H1 (cell line): ENCODE data around the gene RGS5. TPM values are rescaled to one million over a fixed set of nuclear protein-coding genes. Genes with fewer than 3 reads are reported as not detected.

Experiments used
- CTCF ChIA-PET: fragments of 300-600 bp; sonication (Branson Sonifier 250); formaldehyde crosslinking; loops from one replicate; lab custom pipeline; 2021; ENCODE audit not compliant: partially characterized antibody; lab: Charles Lee
- POLR2A ChIA-PET: fragments of 300-600 bp; sonication (Branson Sonifier 250); formaldehyde crosslinking; loops from one replicate; lab custom pipeline; 2021; ENCODE audit warnings: inconsistent platforms; ENCODE audit not compliant: partially characterized antibody; lab: Charles Lee
- DNase-seq, 2 experiments: peaks; one replicate each; pipeline versions ENCODE4 v3.0.0 to v3.0.0-alpha.2; 2010 to 2022; ENCODE audit warnings: low spot score in 2 of 2, low read depth in 1 of 2, mixed read lengths in 1 of 2
- FAIRE-seq: peaks from 2 replicates; lab custom pipeline; 2011; peaks lifted over from hg19 to GRCh38; lab: Jason Lieb, UNC
- H2AFZ ChIP-seq: 2 replicates; pipeline ENCODE4 v1.8.1; 2012; ENCODE audit warnings: low read length, inconsistent platforms
- H2AK5ac ChIP-seq: 2 replicates; pipeline ENCODE4 v1.6.1; 2013; ENCODE audit warnings: low read depth, low read length
- H2BK120ac ChIP-seq: replicated peaks from 2 replicates; pipeline ENCODE3; 2013; ENCODE audit warnings: low read depth, low read length, inconsistent platforms
- H2BK12ac ChIP-seq: 2 replicates; pipeline ENCODE4 v1.6.1; 2013; ENCODE audit warnings: low read depth, low read length
- H2BK15ac ChIP-seq: 2 replicates; pipeline ENCODE4 v1.6.1; 2013; ENCODE audit warnings: low read length
- H2BK20ac ChIP-seq: 2 replicates; pipeline ENCODE4 v1.6.1; 2013; ENCODE audit warnings: low read length
- H2BK5ac ChIP-seq: 2 replicates; pipeline ENCODE4 v1.6.1; 2013; ENCODE audit warnings: low read depth, low read length
- H3K14ac ChIP-seq: 2 replicates; pipeline ENCODE4 v1.6.1; 2013; ENCODE audit warnings: inconsistent platforms; ENCODE audit not compliant: insufficient read length
- H3K18ac ChIP-seq: 2 replicates; pipeline ENCODE4 v1.6.1; 2013; ENCODE audit warnings: low read length; ENCODE audit errors: extremely low read depth
- H3K23ac ChIP-seq: 2 replicates; pipeline ENCODE4 v1.6.1; 2013; ENCODE audit warnings: inconsistent platforms; ENCODE audit not compliant: insufficient read length
- H3K23me2 ChIP-seq: 2 replicates; pipeline ENCODE4 v1.6.1; 2013; ENCODE audit warnings: low read depth, low read length
- H3K27ac ChIP-seq: 2 replicates; pipeline ENCODE4 v1.6.1; 2011; ENCODE audit warnings: low read depth, low read length, inconsistent platforms
- H3K27me3 ChIP-seq, 4 experiments: replicated peaks in 1 of 4; 1 replicate in 1 of 4; 2 replicates in 3 of 4; pipeline versions ENCODE4 v1.6.1 to v1.8.1; 2011 to 2013; ENCODE audit warnings: low read length in 3 of 4, mild to moderate bottlenecking in 3 of 4, inconsistent platforms in 2 of 4, mixed read lengths in 2 of 4, moderate library complexity in 1 of 4; ENCODE audit not compliant: control insufficient read depth in 3 of 4, insufficient read depth in 3 of 4; ENCODE audit errors: extremely low read depth in 1 of 4
- H3K36me3 ChIP-seq, 4 experiments: 2 replicates each; pipeline versions ENCODE4 v1.6.1 to v1.8.1; 2011 to 2013; ENCODE audit warnings: mild to moderate bottlenecking in 4 of 4, low read length in 3 of 4, moderate library complexity in 2 of 4, control low read depth in 1 of 4, inconsistent platforms in 1 of 4; ENCODE audit not compliant: insufficient read depth in 4 of 4, control insufficient read depth in 2 of 4
- H3K4ac ChIP-seq: replicated peaks from 2 replicates; pipeline ENCODE3; 2013; ENCODE audit warnings: low read length, low read depth, mixed read lengths, inconsistent platforms; ENCODE audit not compliant: insufficient read length
- H3K4me1 ChIP-seq, 4 experiments: replicated peaks in 1 of 4; 1 replicate in 1 of 4; 2 replicates in 3 of 4; pipeline versions ENCODE4 v1.6.1 to v1.8.1; 2011 to 2013; ENCODE audit warnings: low read length in 3 of 4, inconsistent platforms in 2 of 4, mixed read lengths in 1 of 4; ENCODE audit not compliant: insufficient read depth in 4 of 4, control insufficient read depth in 3 of 4
- H3K4me2 ChIP-seq, 2 experiments: 2 replicates each; pipeline versions ENCODE4 v1.6.1 to v1.8.1; 2011 to 2013; ENCODE audit warnings: low read depth in 2 of 2, low read length in 2 of 2, control low read depth in 1 of 2, inconsistent platforms in 1 of 2, mild to moderate bottlenecking in 1 of 2; ENCODE audit not compliant: insufficient read depth in 1 of 2
- H3K4me3 ChIP-seq, 4 experiments: fragments of 200-600, 300-600 bp in 1 of 4; sonication (generic), shearing (Covaris generic), sonication (Bioruptor Twin) in 1 of 4; 2 replicates each; pipeline versions ENCODE4 v1.5.1 to v1.8.1; 2011 to 2016; ENCODE audit warnings: low read length in 4 of 4, low read depth in 3 of 4, control low read depth in 2 of 4, inconsistent platforms in 2 of 4, mild to moderate bottlenecking in 2 of 4, mixed read lengths in 1 of 4, moderate library complexity in 1 of 4; ENCODE audit not compliant: insufficient read depth in 2 of 4; ENCODE audit errors: extremely low read depth in 1 of 4
- H3K56ac ChIP-seq: replicated peaks from 2 replicates; pipeline ENCODE3; 2013; ENCODE audit warnings: low read depth, mild to moderate bottlenecking, mixed read lengths, low read length, inconsistent platforms; ENCODE audit not compliant: insufficient read length
- H3K79me1 ChIP-seq: 2 replicates; pipeline ENCODE4 v1.6.1; 2013; ENCODE audit warnings: low read depth, low read length, control low read depth
- H3K79me2 ChIP-seq, 2 experiments: 2 replicates each; pipeline versions ENCODE4 v1.6.1 to v1.8.1; 2012 to 2013; ENCODE audit warnings: low read length in 2 of 2, mild to moderate bottlenecking in 2 of 2, inconsistent platforms in 1 of 2; ENCODE audit not compliant: insufficient read depth in 2 of 2, control insufficient read depth in 1 of 2
- H3K9ac ChIP-seq, 4 experiments: replicated peaks in 1 of 4; 1 replicate in 1 of 4; 2 replicates in 3 of 4; pipeline versions ENCODE4 v1.6.1 to v1.8.1; 2011 to 2013; ENCODE audit warnings: low read depth in 3 of 4, low read length in 3 of 4, control low read depth in 2 of 4, mild to moderate bottlenecking in 2 of 4, moderate library complexity in 2 of 4, inconsistent platforms in 1 of 4; ENCODE audit errors: extremely low read depth in 1 of 4
- H3K9me3 ChIP-seq, 2 experiments: 2 replicates each; pipeline versions ENCODE4 v1.6.1 to v1.8.1; 2012 to 2013; ENCODE audit warnings: mild to moderate bottlenecking in 2 of 2, moderate library complexity in 2 of 2, control low read depth in 1 of 2, inconsistent platforms in 1 of 2, low read depth in 1 of 2, low read length in 1 of 2, mixed read lengths in 1 of 2; ENCODE audit not compliant: insufficient read depth in 2 of 2
- H4K20me1 ChIP-seq, 2 experiments: replicated peaks in 1 of 2; 2 replicates each; pipeline versions ENCODE3 to v1.8.1; 2011 to 2013; ENCODE audit warnings: inconsistent platforms in 2 of 2, low read length in 2 of 2, mild to moderate bottlenecking in 1 of 2; ENCODE audit not compliant: insufficient read depth in 2 of 2, control insufficient read depth in 1 of 2
- H4K5ac ChIP-seq: 2 replicates; pipeline ENCODE4 v1.6.1; 2013; ENCODE audit warnings: low read length, low read depth, mixed read lengths, inconsistent platforms; ENCODE audit not compliant: insufficient read length
- H4K8ac ChIP-seq: 2 replicates; pipeline ENCODE4 v1.8.0; 2013; ENCODE audit warnings: mild to moderate bottlenecking, moderate library complexity, low read length, inconsistent platforms; ENCODE audit not compliant: insufficient read depth; ENCODE audit errors: extremely low read depth
- H4K91ac ChIP-seq: replicated peaks from 2 replicates; pipeline ENCODE3; 2013; ENCODE audit warnings: low read length, mixed read lengths, inconsistent platforms; ENCODE audit not compliant: insufficient read length
- ATF2 ChIP-seq: IDR thresholded peaks from 2 replicates; pipeline ENCODE4 v1.6.1; 2012; ENCODE audit warnings: low read length, inconsistent platforms
- ATF3 ChIP-seq: IDR thresholded peaks from 2 replicates; pipeline ENCODE4 v1.6.1; 2011; ENCODE audit warnings: low read depth, mild to moderate bottlenecking, low read length; ENCODE audit not compliant: insufficient read depth
- CBX5 ChIP-seq: fragments of 300-800, 300-1000 bp; sonication (generic); IDR thresholded peaks from 2 replicates; pipeline ENCODE4 v1.7.1; 2016; ENCODE audit warnings: antibody characterized with exemption, low read length, low read depth
- FOSL1 ChIP-seq: IDR thresholded peaks from 2 replicates; pipeline ENCODE4 v1.6.1; 2011; ENCODE audit warnings: mild to moderate bottlenecking, low read depth, low read length, moderate library complexity; ENCODE audit not compliant: insufficient read depth
- KDM1A ChIP-seq: fragments of 200-600, 300-600 bp; sonication (generic); IDR thresholded peaks from 2 replicates; pipeline ENCODE4 v1.7.1; 2016; ENCODE audit warnings: mild to moderate bottlenecking, low read length, borderline replicate concordance
- KDM4A ChIP-seq: IDR thresholded peaks from one replicate; pipeline ENCODE4 v1.7.1; 2012; ENCODE audit warnings: low read depth, mild to moderate bottlenecking, moderate library complexity, low read length, inconsistent platforms; ENCODE audit not compliant: severe bottlenecking
- RNF2 ChIP-seq: fragments of 200-900, 300-1000 bp; sonication (generic); IDR thresholded peaks from 2 replicates; pipeline ENCODE4 v1.7.1; 2016; ENCODE audit warnings: borderline replicate concordance, low read depth, mild to moderate bottlenecking, antibody characterized with exemption, low read length; ENCODE audit not compliant: poor library complexity, severe bottlenecking; ENCODE audit errors: missing control alignments
- SIRT6 ChIP-seq: IDR thresholded peaks from one replicate; pipeline ENCODE4 v1.7.1; 2012; ENCODE audit warnings: low read length, inconsistent platforms
- TAF7 ChIP-seq: optimal IDR thresholded peaks from 2 replicates; pipeline ENCODE3; 2011; ENCODE audit warnings: low read depth, mild to moderate bottlenecking, inconsistent platforms, low read length, moderate library complexity, borderline replicate concordance
- YY1 ChIP-seq: IDR thresholded peaks from 2 replicates; pipeline ENCODE4 v1.6.1; 2011; ENCODE audit warnings: low read depth, mild to moderate bottlenecking, low read length
- WGBS, 2 experiments: shearing (Covaris generic) in 1 of 2; methylation state at CpG; one replicate each; pipeline versions ENCODE4 v1.1.6 to v1.1.7; 2013 to 2015; ENCODE audit warnings: low lambda C conversion rate in 2 of 2, mixed read lengths in 2 of 2, inconsistent platforms in 1 of 2, low coverage in 1 of 2, missing lambda C conversion rate in 1 of 2; ENCODE audit not compliant: insufficient replicate concordance in 2 of 2, insufficient coverage in 1 of 2, insufficient read length in 1 of 2; ENCODE audit errors: extremely low coverage in 1 of 2, missing lambda C conversion rate in 1 of 2; 5-methylcytosine and 5-hydroxymethylcytosine counted together
- polyA plus RNA-seq, 7 experiments: library from polyadenylated mRNA; depleted of rRNA in 3 of 7; stranded (reverse) in 5 of 7; unstranded in 2 of 7; fragments of >200 nt in 5 of 7; fragments of 200-250 nt in 2 of 7; gene quantifications; 1 replicate in 5 of 7; 2 replicates in 1 of 7; 4 replicates in 1 of 7; pipeline versions ENCODE4 v1.2.1 to v1.2.3, GENCODE V29; 2011 to 2013; ENCODE audit warnings: missing spikeins in 2 of 7, mixed read lengths in 2 of 7
- total RNA-seq: library from RNA; stranded (reverse); fragmentation: NEBNext Ultra II Directional; extraction: Animal tissue kit (Norgen Biotek cat#: 25700); gene quantifications from 2 replicates; pipeline ENCODE4 v1.2.1, GENCODE V29; 2021

RGS5 gene
- total and polyA plus RNA-seq, 2 of the 8 experiments (the other 6 are each of a cell fraction or from before 2014, with no cell fraction given): 75.5 to 103 TPM

- no peak for DNase-seq
- Histone ChIP-seq H3K9ac (no peak overlapping the region), H3K56ac (no peak overlapping the region), H3K14ac (no peak overlapping the region), H4K8ac (no peak overlapping the region), H2BK5ac (no peak overlapping the region), H3K79me1 (no peaks in the 10 kb centered on the region), H4K5ac (no peak overlapping the region), H3K4ac (no peak overlapping the region), H2BK15ac (no peak overlapping the region), H3K18ac (no peak overlapping the region), H3K23me2 (no peaks in the 10 kb centered on the region), H3K23ac (no peak overlapping the region), H2AK5ac (no peak overlapping the region), H3K27ac (no peak overlapping the region), H3K4me1 (peaks cover 0 to 4% (median 1%) of the 10 kb centered on the region in 4 experiments; a peak in 4 of 7 replicates), H3K4me2 (no peak overlapping the region), H2BK20ac (no peak overlapping the region), H4K20me1 (no peaks in the 10 kb centered on the region), H3K36me3 (peaks cover 0 to 3% (median 0%) of the 10 kb centered on the region in 4 experiments; a peak in 1 of 8 replicates), H3K27me3 (no peaks in the 10 kb centered on the region), H3K9me3 (no peaks in the 10 kb centered on the region), H3K4me3 (no peak overlapping the region), H2BK12ac (no peak overlapping the region), H4K91ac (no peak overlapping the region), H2BK120ac (no peak overlapping the region), H2AFZ (no peak overlapping the region), H3K79me2 (no peaks in the 10 kb centered on the region)
- 84% methylated on average over 1 of the region's 1 CpG; no CpG with 5 or more reads in 1 of the 2 experiments for WGBS, 2 experiments
- ChIA-PET POLR2A (no interaction called here), CTCF (interaction anchor here (0.7 to 1.4 kb wide), 13 partner anchors 11 to 288 kb away, joined by 3 to 6 read pairs (median 3); partner anchors contain the start of gene RGS5)
- no peak for FAIRE-seq
- TF ChIP-seq FOSL1: no peak
- TF ChIP-seq KDM4A: no peak
- TF ChIP-seq TAF7: no peak
- no peak for TF ChIP-seq CBX5
- no peak for TF ChIP-seq ATF2
- no peak for TF ChIP-seq ATF3
- no peak for TF ChIP-seq YY1
- no peak for TF ChIP-seq SIRT6
- TF ChIP-seq RNF2: no peak
- no peak for TF ChIP-seq KDM1A
Measured at GRCh38 chr1:163170331-163170730, 32.4 kb downstream of the RGS5 start.
